Tibial nerve (tissue), 4 donors: ENCODE measurements around the gene SYNGR1. TPM values are rescaled to one million over a fixed set of nuclear protein-coding genes. Genes with fewer than 3 reads are reported as not detected.

Experiments
- DNase-seq, 2 donors: peaks; one replicate each; pipeline ENCODE4 v3.0.0-alpha.2; 2019; ENCODE audit warnings: low spot score in 2 of 2
- H3K27ac ChIP-seq, 4 donors: fragments of 200-600 bp; sonication (generic) in 3 of 4; one replicate each; pipeline ENCODE4 v1.5.1; 2017 to 2019; ENCODE audit warnings: mild to moderate bottlenecking in 1 of 4
- H3K27me3 ChIP-seq, 2 donors: fragments of 200-600 bp; sonication (generic) in 1 of 2; one replicate each; pipeline versions ENCODE4 v1.5.1 to v1.6.0; 2017 to 2019
- H3K36me3 ChIP-seq, 3 donors: fragments of 200-600 bp; sonication (generic); one replicate each; pipeline ENCODE4 v1.5.1; 2018 to 2019
- H3K4me1 ChIP-seq, 4 donors: fragments of 200-600 bp; sonication (generic) in 3 of 4; one replicate each; pipeline ENCODE4 v1.5.1; 2017 to 2019
- H3K4me3 ChIP-seq, 4 donors: fragments of 200-600 bp; sonication (generic) in 3 of 4; one replicate each; pipeline ENCODE4 v1.5.1; 2017 to 2019; ENCODE audit warnings: mild to moderate bottlenecking in 1 of 4, moderate library complexity in 1 of 4
- H3K9me3 ChIP-seq, 4 donors: fragments of 200-600 bp; sonication (generic) in 3 of 4; one replicate each; pipeline ENCODE4 v1.5.1; 2017 to 2019
- CTCF ChIP-seq, 5 experiments: fragments of 200-600 bp in 3 of 5; fragments of 450-650 bp in 2 of 5; sonication (generic) in 3 of 5; IDR thresholded peaks; one replicate each; pipeline ENCODE4 v1.5.1; 2016 to 2019; ENCODE audit warnings: antibody characterized with exemption in 5 of 5, mild to moderate bottlenecking in 3 of 5, moderate library complexity in 2 of 5
- EP300 ChIP-seq, 2 donors: sonication (generic); formaldehyde crosslinking; IDR thresholded peaks; one replicate each; pipeline ENCODE4 v1.6.1; 2017; ENCODE audit warnings: antibody characterized with exemption in 2 of 2, mild to moderate bottlenecking in 1 of 2
- POLR2A ChIP-seq, 2 donors: fragments of 450-650 bp; IDR thresholded peaks; one replicate each; pipeline ENCODE4 v1.6.1; 2017; ENCODE audit warnings: antibody characterized with exemption in 2 of 2, mild to moderate bottlenecking in 2 of 2, moderate library complexity in 2 of 2
- WGBS, 2 donors: methylation state at CpG; one replicate each; pipeline ENCODE4 v1.1.5; 2018; 5-methylcytosine and 5-hydroxymethylcytosine counted together
- total RNA-seq, 4 donors: library from RNA; depleted of rRNA; stranded (reverse); fragments of >200 nt; gene quantifications; one replicate each; pipeline ENCODE4 v1.1.0, GENCODE V29; 2016

SYNGR1 gene
- total RNA-seq, 4 donors from 2014 or later: 21.1 to 32.8 (median 25.5) TPM

DNA sequence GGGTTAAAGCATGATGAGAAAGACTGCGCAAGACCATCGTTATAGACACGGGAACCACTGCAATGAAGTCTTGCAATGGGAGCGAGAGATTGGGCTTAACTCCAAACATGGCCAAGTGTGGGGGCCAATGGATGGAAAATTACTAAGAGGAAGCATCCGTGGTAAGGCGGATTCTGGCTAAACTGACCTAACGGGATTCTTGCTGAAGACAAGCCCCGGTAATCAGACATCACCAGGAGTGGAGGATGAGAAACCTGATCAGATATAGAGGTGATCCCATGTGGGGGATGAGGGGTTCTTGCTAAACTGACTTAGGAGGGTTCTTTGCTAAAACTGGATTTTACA, 5.8 kb upstream of the SYNGR1 start:
- Histone ChIP-seq H3K27ac (no peak overlapping the region), H3K27me3 (no peaks in the 10 kb centered on the region), H3K9me3 (no peaks in the 10 kb centered on the region), H3K4me1 (peaks cover 0 to 10% (median 1%) of the 10 kb centered on the region in 4 donors), H3K4me3 (no peak overlapping the region), H3K36me3 (no peaks in the 10 kb centered on the region)
- no peak for DNase-seq
- TF ChIP-seq EP300 (IDR thresholded peaks at IDR 0.05) (no peak), CTCF (IDR thresholded peaks at IDR 0.05) (no peak), POLR2A (IDR thresholded peaks at IDR 0.05) (no peak)
- 73 to 83% methylated on average over 8 of the region's 8 CpGs for WGBS, 2 donors

GRCh38 chr22:39345231-39345630, 4.6 kb upstream of the SYNGR1 start:
- no peak overlapping the region for H3K27ac ChIP-seq
- no peak for DNase-seq
- no peaks in the 10 kb centered on the region for H3K36me3 ChIP-seq
- no peaks in the 10 kb centered on the region for H3K9me3 ChIP-seq
- H3K4me3 ChIP-seq: no peak overlapping the region
- no peaks in the 10 kb centered on the region for H3K27me3 ChIP-seq
- WGBS, 2 donors: 94 to 98% methylated on average over 4 of the region's 4 CpGs
- peaks cover 0 to 15% (median 2%) of the 10 kb centered on the region in 4 donors for H3K4me1 ChIP-seq
- no peak for TF ChIP-seq POLR2A (IDR thresholded peaks at IDR 0.05)
- no peak for TF ChIP-seq CTCF (IDR thresholded peaks at IDR 0.05)
- no peak for TF ChIP-seq EP300 (IDR thresholded peaks at IDR 0.05)

- no peaks in the 10 kb centered on the region for H3K27me3 ChIP-seq
- peaks cover 0 to 31% (median 10%) of the 10 kb centered on the region in 4 donors for H3K4me1 ChIP-seq
- TF ChIP-seq POLR2A (IDR thresholded peaks at IDR 0.05): no peak
- no peak for TF ChIP-seq CTCF (IDR thresholded peaks at IDR 0.05)
- TF ChIP-seq EP300 (IDR thresholded peaks at IDR 0.05): no peak
- WGBS, 2 donors: 17 to 23% methylated on average over 10 to 11 of the region's 11 CpGs
- H3K36me3 ChIP-seq: no peaks in the 10 kb centered on the region
- H3K27ac ChIP-seq: peak overlapping the region; percentile 68 to 93 (median 76)
- H3K9me3 ChIP-seq: no peaks in the 10 kb centered on the region
- no peak for DNase-seq
- peak overlapping the region; percentile 59 to 99 (median 76) for H3K4me3 ChIP-seq
Measured at GRCh38 chr22:39348909-39349505, 784 bp upstream of the SYNGR1 start.

DNA sequence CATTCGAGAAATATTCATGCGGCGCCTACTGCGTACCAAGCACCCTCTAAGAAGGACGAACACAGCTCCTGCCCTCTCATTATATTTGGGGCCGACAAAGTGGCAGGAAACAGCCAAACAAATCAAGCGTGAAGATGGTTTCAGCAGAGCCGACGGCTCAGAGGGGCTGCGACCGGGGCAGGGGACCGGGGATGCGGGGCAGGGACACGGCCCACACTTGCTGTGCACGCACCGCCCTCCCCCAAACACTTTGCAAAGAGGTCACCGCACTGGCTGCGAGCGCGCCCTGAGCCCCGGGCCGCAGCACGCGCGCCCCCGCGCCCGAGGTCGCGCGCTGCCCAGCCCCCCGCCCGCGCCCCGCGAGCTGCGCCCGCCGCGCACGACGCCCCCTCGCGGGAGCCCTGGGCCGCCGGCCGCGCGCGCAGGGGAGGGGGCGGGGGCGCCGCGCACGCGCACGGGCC, 255 bp upstream of the SYNGR1 start:
- Histone ChIP-seq H3K36me3 (no peaks in the 10 kb centered on the region), H3K4me1 (peaks cover 0 to 31% (median 10%) of the 10 kb centered on the region in 4 donors), H3K4me3 (peak overlapping the region; percentile 59 to 99 (median 80)), H3K27me3 (no peaks in the 10 kb centered on the region), H3K9me3 (no peaks in the 10 kb centered on the region), H3K27ac (peak overlapping the region; percentile 72 to 93 (median 88))
- WGBS, 2 donors: 0 to 2% methylated on average over 5 to 25 of the region's 57 CpGs
- no peak for TF ChIP-seq POLR2A (IDR thresholded peaks at IDR 0.05)
- no peak for TF ChIP-seq EP300 (IDR thresholded peaks at IDR 0.05)
- no peak for TF ChIP-seq CTCF (IDR thresholded peaks at IDR 0.05)
- DNase-seq: no peak

- no peaks in the 10 kb centered on the region for H3K9me3 ChIP-seq
- WGBS, 2 donors: 43 to 55% methylated on average over 13 to 14 of the region's 14 CpGs
- H3K27ac ChIP-seq: peak overlapping the region; percentile 11 to 93 (median 86)
- no peaks in the 10 kb centered on the region for H3K36me3 ChIP-seq
- no peak for DNase-seq
- peak overlapping the region; percentile 58 to 99 (median 80) for H3K4me3 ChIP-seq
- TF ChIP-seq EP300 (IDR thresholded peaks at IDR 0.05) (no peak), POLR2A (IDR thresholded peaks at IDR 0.05) (no peak), CTCF (IDR thresholded peaks at IDR 0.05) (no peak)
- peaks cover 0 to 31% (median 10%) of the 10 kb centered on the region in 4 donors for H3K4me1 ChIP-seq
- H3K27me3 ChIP-seq: no peaks in the 10 kb centered on the region
Measured at GRCh38 chr22:39350757-39351688, 1.2 kb downstream of the SYNGR1 start.
